HUES48 (cell line): ENCODE results near the gene KCNH5.

Experiments used
- H3K27ac ChIP-seq: one replicate; pipeline ENCODE4 v1.7.0; 2013; ENCODE audit warnings: low read depth, low read length, inconsistent platforms
- H3K27me3 ChIP-seq: 2 replicates; pipeline ENCODE4 v1.6.1; 2013; ENCODE audit warnings: mild to moderate bottlenecking, low read length; ENCODE audit not compliant: control insufficient read depth, insufficient read depth
- H3K36me3 ChIP-seq: 2 replicates; pipeline ENCODE4 v1.6.1; 2013; ENCODE audit warnings: low read length; ENCODE audit not compliant: control insufficient read depth, insufficient read depth
- H3K4me1 ChIP-seq: 2 replicates; pipeline ENCODE4 v1.6.1; 2013; ENCODE audit warnings: mild to moderate bottlenecking, low read length; ENCODE audit not compliant: control insufficient read depth, insufficient read depth
- H3K4me3 ChIP-seq: 2 replicates; pipeline ENCODE4 v1.5.1; 2013; ENCODE audit warnings: mild to moderate bottlenecking, low read depth, low read length
- H3K9ac ChIP-seq: 2 replicates; pipeline ENCODE4 v1.6.1; 2013; ENCODE audit warnings: mild to moderate bottlenecking, low read depth, low read length, moderate library complexity
- H3K9me3 ChIP-seq: 2 replicates; pipeline ENCODE4 v1.6.1; 2013; ENCODE audit warnings: low read length; ENCODE audit not compliant: control insufficient read depth, insufficient read depth

Gene KCNH5

GRCh38 chr14:62655166-62655565 lies 390.1 kb downstream of the KCNH5 start:
- no peaks in the 10 kb centered on the region for H3K27me3 ChIP-seq
- H3K36me3 ChIP-seq: no peaks in the 10 kb centered on the region
- no peak overlapping the region for H3K4me3 ChIP-seq
- H3K4me1 ChIP-seq: peaks cover 32% of the 10 kb centered on the region
- no peak overlapping the region for H3K9ac ChIP-seq
- H3K27ac ChIP-seq: no peak overlapping the region
- H3K9me3 ChIP-seq: no peaks in the 10 kb centered on the region

GRCh38 chr14:62654641-62655040 lies 390.6 kb downstream of the KCNH5 start:
- Histone ChIP-seq H3K4me1 (peaks cover 32% of the 10 kb centered on the region), H3K36me3 (no peaks in the 10 kb centered on the region), H3K27ac (no peak overlapping the region), H3K9ac (no peak overlapping the region), H3K9me3 (no peaks in the 10 kb centered on the region), H3K27me3 (no peaks in the 10 kb centered on the region), H3K4me3 (no peak overlapping the region)
